ENCODE data around the gene SEPTIN10. TPM values are rescaled to one million over a fixed set of nuclear protein-coding genes. Genes with fewer than 3 reads are reported as not detected.

The SEPTIN10 gene
- total RNA-seq, 1 donor from 2014 or later: 86.1 TPM

- H3K27me3 Mint-ChIP-seq (ENCODE audit: low read depth): no peaks in the 10 kb centered on the region
- H3K36me3 Mint-ChIP-seq (ENCODE audit: low read depth): peaks cover 31% of the 10 kb centered on the region
- H3K4me1 Mint-ChIP-seq (ENCODE audit: low read depth): peaks cover 36% of the 10 kb centered on the region
- TF ChIP-seq CTCF (IDR thresholded peaks at IDR 0.05): no peak
- H3K4me3 Mint-ChIP-seq (ENCODE audit: unreplicated experiment): no peak overlapping the region
- DNase-seq (ENCODE audit: low spot score): no peak
- no peak overlapping the region for H3K27ac Mint-ChIP-seq (ENCODE audit: unreplicated experiment)
- H3K9me3 Mint-ChIP-seq (ENCODE audit: low read depth): no peaks in the 10 kb centered on the region
These were observed 112.9 kb downstream of the SEPTIN10 start for GRCh38 chr2:109500910-109501309.

GRCh38 chr2:109499566-109499965 lies 114.2 kb downstream of the SEPTIN10 start:
- no peak overlapping the region for H3K27ac Mint-ChIP-seq (ENCODE audit: unreplicated experiment)
- no peak for TF ChIP-seq CTCF (IDR thresholded peaks at IDR 0.05)
- no peak overlapping the region for H3K4me3 Mint-ChIP-seq (ENCODE audit: unreplicated experiment)

GRCh38 chr2:109498906-109499305 lies 114.9 kb downstream of the SEPTIN10 start:
- Mint-ChIP-seq H3K27ac (ENCODE audit: unreplicated experiment) (peak overlapping the region; percentile 22), H3K9me3 (ENCODE audit: low read depth) (no peaks in the 10 kb centered on the region), H3K4me1 (ENCODE audit: low read depth) (peaks cover 49% of the 10 kb centered on the region), H3K4me3 (ENCODE audit: unreplicated experiment) (no peak overlapping the region), H3K27me3 (ENCODE audit: low read depth) (no peaks in the 10 kb centered on the region), H3K36me3 (ENCODE audit: low read depth) (peaks cover 28% of the 10 kb centered on the region)
- no peak for DNase-seq (ENCODE audit: low spot score)
- no peak for TF ChIP-seq CTCF (IDR thresholded peaks at IDR 0.05)

More at GRCh38 chr2:109499566-109499965, 114.2 kb downstream of the SEPTIN10 start:
- no peak for DNase-seq (ENCODE audit: low spot score)
- peaks cover 46% of the 10 kb centered on the region for H3K4me1 Mint-ChIP-seq (ENCODE audit: low read depth)
- peaks cover 31% of the 10 kb centered on the region for H3K36me3 Mint-ChIP-seq (ENCODE audit: low read depth)
- H3K27me3 Mint-ChIP-seq (ENCODE audit: low read depth): no peaks in the 10 kb centered on the region
- no peaks in the 10 kb centered on the region for H3K9me3 Mint-ChIP-seq (ENCODE audit: low read depth)

GRCh38 chr2:109497911-109498870 lies 115.6 kb downstream of the SEPTIN10 start:
- Mint-ChIP-seq H3K9me3 (ENCODE audit: low read depth) (no peaks in the 10 kb centered on the region), H3K36me3 (ENCODE audit: low read depth) (peaks cover 23% of the 10 kb centered on the region), H3K4me3 (ENCODE audit: unreplicated experiment) (no peak overlapping the region), H3K27me3 (ENCODE audit: low read depth) (no peaks in the 10 kb centered on the region), H3K4me1 (ENCODE audit: low read depth) (peaks cover 49% of the 10 kb centered on the region), H3K27ac (ENCODE audit: unreplicated experiment) (peak overlapping the region; percentile 78)
- no peak for DNase-seq (ENCODE audit: low spot score)
- no peak for TF ChIP-seq CTCF (IDR thresholded peaks at IDR 0.05)

- no peak for DNase-seq (ENCODE audit: low spot score)
- Mint-ChIP-seq H3K4me1 (ENCODE audit: low read depth) (peaks cover 49% of the 10 kb centered on the region), H3K27me3 (ENCODE audit: low read depth) (no peaks in the 10 kb centered on the region), H3K4me3 (ENCODE audit: unreplicated experiment) (no peak overlapping the region), H3K9me3 (ENCODE audit: low read depth) (no peaks in the 10 kb centered on the region), H3K27ac (ENCODE audit: unreplicated experiment) (peak overlapping the region; percentile 78), H3K36me3 (ENCODE audit: low read depth) (peaks cover 20% of the 10 kb centered on the region)
- no peak for TF ChIP-seq CTCF (IDR thresholded peaks at IDR 0.05)
These were observed 116.3 kb downstream of the SEPTIN10 start for GRCh38 chr2:109497463-109497862.
